CD4-positive, alpha-beta T cell treated with Interleukin-17A for 1 hour (primary cell): ENCODE measurements around the gene RDH16.
A peak's percentile ranks its signal among the peaks of the same experiment; 100 is the strongest.
"Not testable (repeated sequence)": the region's sequence is repeated elsewhere in the genome, so short reads cannot be mapped to it uniquely, and the experiment has no call there.

Source experiments
- DNase-seq: peaks from one replicate; pipeline ENCODE4 v3.0.0-alpha.2; 2020

RDH16 gene

GRCh38 chr12:56951582-56952339, 5.6 kb downstream of the RDH16 start:
- DNase-seq: no peak

GRCh38 chr12:56948881-56949280, 8.5 kb downstream of the RDH16 start:
- no peak for DNase-seq

- DNase-seq: no peak
Observed at GRCh38 chr12:56948457-56948777, 9.0 kb downstream of the RDH16 start.

- DNase-seq: no peak
Observed at GRCh38 chr12:56947633-56948456, 9.6 kb downstream of the RDH16 start.

GRCh38 chr12:56943878-56944277, 13.5 kb downstream of the RDH16 start:
- no peak for DNase-seq

- not testable (repeated sequence) for DNase-seq
Observed at GRCh38 chr12:56943374-56943773, 14.0 kb downstream of the RDH16 start.

- DNase-seq: no peak
Observed at GRCh38 chr12:56941299-56942017, 15.9 kb downstream of the RDH16 start.

GRCh38 chr12:56940942-56941298, 16.5 kb downstream of the RDH16 start:
- not testable (repeated sequence) for DNase-seq

- no peak for DNase-seq
Observed at GRCh38 chr12:56935752-56936151, 21.7 kb downstream of the RDH16 start.

GRCh38 chr12:56935157-56935556, 22.3 kb downstream of the RDH16 start:
- DNase-seq: no peak

- DNase-seq: no peak
Observed at GRCh38 chr12:56933826-56934625, 23.4 kb downstream of the RDH16 start, which contains the start of gene SDR9C7. Gene SDR9C7, minus strand, starts transcription at chr12:56934408. Its CDS starts 147 bp downstream, at chr12:56934261.

- DNase-seq: no peak
Observed at GRCh38 chr12:56932867-56933266, 24.5 kb downstream of the RDH16 start.

- DNase-seq: no peak
Observed at GRCh38 chr12:56932146-56932545, 25.3 kb downstream of the RDH16 start.

- DNase-seq: peak; percentile 17
Observed at GRCh38 chr12:56931474-56931978, 25.9 kb downstream of the RDH16 start.

GRCh38 chr12:56930241-56930640, 27.2 kb downstream of the RDH16 start:
- no peak for DNase-seq

GRCh38 chr12:56929780-56930179, 27.6 kb downstream of the RDH16 start:
- no peak for DNase-seq

- DNase-seq: no peak
Observed at GRCh38 chr12:56928262-56928661, 29.1 kb downstream of the RDH16 start.

GRCh38 chr12:56927281-56927680, 30.1 kb downstream of the RDH16 start:
- no peak for DNase-seq

- DNase-seq: no peak
Observed at GRCh38 chr12:56922031-56922430, 35.4 kb downstream of the RDH16 start.

GRCh38 chr12:56921346-56921745, 36.1 kb downstream of the RDH16 start:
- no peak for DNase-seq

GRCh38 chr12:56918139-56918538, 39.3 kb downstream of the RDH16 start:
- DNase-seq: not testable (repeated sequence)

GRCh38 chr12:56916996-56917333, 40.4 kb downstream of the RDH16 start:
- no peak for DNase-seq
